ENCODE measurements around the gene TRMT1.
"Not testable (repeated sequence)": the region's sequence is repeated elsewhere in the genome, so short reads cannot be mapped to it uniquely, and the experiment has no call there.

TRMT1 gene

GRCh38 chr19:13150931-13151604 is 34.5 kb upstream of the TRMT1 start:
- DNase-seq (ENCODE audit: low read depth in 2 of 2): no peak

- peak; percentile 84 to 92 for DNase-seq (ENCODE audit: low read depth in 2 of 2)
Observed at GRCh38 chr19:13150187-13150930, 33.8 kb upstream of the TRMT1 start, which contains the start of the genes IER2 and STX10. IER2 (plus strand) TSS chr19:13150411; CDS start chr19:13153187, 2,776 bp downstream. STX10 (minus strand) TSS chr19:13150375; CDS start chr19:13150173, 202 bp downstream.

GRCh38 chr19:13149628-13150186 is 33.2 kb upstream of the TRMT1 start:
- DNase-seq (ENCODE audit: low read depth in 2 of 2): no peak

- DNase-seq (ENCODE audit: low read depth in 2 of 2): not testable (repeated sequence)
Observed at GRCh38 chr19:13149173-13149627, 32.7 kb upstream of the TRMT1 start.

- no peak for DNase-seq (ENCODE audit: low read depth in 2 of 2)
Observed at GRCh38 chr19:13146763-13147563, 30.4 kb upstream of the TRMT1 start.

GRCh38 chr19:13139633-13140311 is 23.2 kb upstream of the TRMT1 start:
- no peak for DNase-seq (ENCODE audit: low read depth in 2 of 2)

- no peak for DNase-seq (ENCODE audit: low read depth in 2 of 2)
Observed at GRCh38 chr19:13138916-13139198, 22.3 kb upstream of the TRMT1 start.

- no peak for DNase-seq (ENCODE audit: low read depth in 2 of 2)
Observed at GRCh38 chr19:13138171-13138915, 21.8 kb upstream of the TRMT1 start.

- DNase-seq (ENCODE audit: low read depth in 2 of 2): no peak
Observed at GRCh38 chr19:13137290-13137794, 20.8 kb upstream of the TRMT1 start.

- DNase-seq (ENCODE audit: low read depth in 2 of 2): no peak
Observed at GRCh38 chr19:13135068-13136062, 18.8 kb upstream of the TRMT1 start.

- DNase-seq (ENCODE audit: low read depth in 2 of 2): no peak
Observed at GRCh38 chr19:13134626-13135025, 18.1 kb upstream of the TRMT1 start.

GRCh38 chr19:13133241-13133870 is 16.8 kb upstream of the TRMT1 start:
- no peak for DNase-seq (ENCODE audit: low read depth in 2 of 2)

- peak; percentile 65 to 73 for DNase-seq (ENCODE audit: low read depth in 2 of 2)
Observed at GRCh38 chr19:13132471-13133180, 16.1 kb upstream of the TRMT1 start.

GRCh38 chr19:13130886-13131490 is 14.4 kb upstream of the TRMT1 start:
- no peak for DNase-seq (ENCODE audit: low read depth in 2 of 2)

- DNase-seq (ENCODE audit: low read depth in 2 of 2): no peak
Observed at GRCh38 chr19:13129384-13129783, 12.8 kb upstream of the TRMT1 start.

- no peak for DNase-seq (ENCODE audit: low read depth in 2 of 2)
Observed at GRCh38 chr19:13128583-13128982, 12.0 kb upstream of the TRMT1 start.

GRCh38 chr19:13127811-13128575 is 11.5 kb upstream of the TRMT1 start:
- DNase-seq (ENCODE audit: low read depth in 2 of 2): no peak
